WTC11 (cell line): ENCODE measurements around the gene SPATS2. TPM values are rescaled to one million over a fixed set of nuclear protein-coding genes. Genes with fewer than 3 reads are reported as not detected.

Source experiments
- ATAC-seq: fragments of 200-7000 bp; cut with Tn5 transposase; 2 replicates; pipeline ENCODE4 v1.10.0; 2021; ENCODE audit warnings: mild to moderate bottlenecking, moderate library complexity
- CTCF ChIA-PET: fragments of 300-600 bp; sonication (Branson Sonifier 250); formaldehyde crosslinking; loops from one replicate; lab custom pipeline; 2021; ENCODE audit warnings: antibody characterized with exemption; lab: Charles Lee
- POLR2A ChIA-PET: fragments of 350-600 bp; sonication (Branson Sonifier 250); formaldehyde crosslinking; loops from one replicate; lab custom pipeline; 2021; ENCODE audit warnings: antibody characterized with exemption; lab: Charles Lee
- DNase-seq: peaks from one replicate; pipeline ENCODE4 v3.0.0; 2021; ENCODE audit warnings: low spot score
- H3K27ac Mint-ChIP-seq: 2 replicates; pipeline ENCODE4 v1.8.0; 2021; ENCODE audit warnings: mixed read lengths
- H3K27me3 Mint-ChIP-seq: 2 replicates; pipeline ENCODE4 v1.8.0; 2021; ENCODE audit warnings: low read depth, mild to moderate bottlenecking, moderate library complexity, mixed read lengths
- H3K36me3 Mint-ChIP-seq: 2 replicates; pipeline ENCODE4 v1.8.0; 2021; ENCODE audit warnings: mixed read lengths
- H3K4me1 Mint-ChIP-seq: 2 replicates; pipeline ENCODE4 v1.8.0; 2022; ENCODE audit warnings: mixed read lengths
- H3K4me3 Mint-ChIP-seq: 2 replicates; pipeline ENCODE4 v1.8.0; 2021; ENCODE audit warnings: mild to moderate bottlenecking, moderate library complexity, mixed read lengths
- H3K9me3 Mint-ChIP-seq: 2 replicates; pipeline ENCODE4 v1.8.0; 2021; ENCODE audit warnings: mixed read lengths
- CBFB ChIP-seq: sonication (generic); formaldehyde crosslinking; IDR thresholded peaks from 2 replicates; pipeline ENCODE4 v1.8.1; 2022; ENCODE audit warnings: mild to moderate bottlenecking, low read depth, missing genetic modification reagents
- EMX1 ChIP-seq: fragments of 250-450 bp; sonication (Bioruptor Pico); IDR thresholded peaks from 2 replicates; pipeline ENCODE4 v1.8.0; 2021; ENCODE audit warnings: mild to moderate bottlenecking
- FOXJ3 ChIP-seq: sonication (generic); formaldehyde crosslinking; IDR thresholded peaks from 2 replicates; pipeline ENCODE4 v1.9.0; 2021; ENCODE audit warnings: missing genetic modification reagents, mild to moderate bottlenecking, borderline replicate concordance
- GABPB1 ChIP-seq: sonication (generic); formaldehyde crosslinking; IDR thresholded peaks from 2 replicates; pipeline ENCODE4 v1.8.1; 2023; ENCODE audit warnings: mild to moderate bottlenecking, missing genetic modification reagents
- IRF2 ChIP-seq: sonication (generic); formaldehyde crosslinking; IDR thresholded peaks from 2 replicates; pipeline ENCODE4 v1.8.0; 2022; ENCODE audit warnings: low read depth, missing genetic modification reagents, borderline replicate concordance
- JAZF1 ChIP-seq: fragments of 250-450 bp; sonication (Bioruptor Pico); IDR thresholded peaks from 2 replicates; pipeline ENCODE4 v1.9.0; 2021; ENCODE audit warnings: moderate library complexity, mild to moderate bottlenecking, inconsistent platforms
- NFATC4 ChIP-seq: fragments of 250-450 bp; sonication (Bioruptor Pico); IDR thresholded peaks from 2 replicates; pipeline ENCODE4 v1.9.0; 2021; ENCODE audit warnings: mild to moderate bottlenecking
- NFYB ChIP-seq: sonication (generic); formaldehyde crosslinking; conservative IDR thresholded peaks from 2 replicates; pipeline ENCODE4 v1.8.0; 2022; ENCODE audit warnings: low read depth, missing genetic modification reagents
- RELA ChIP-seq: sonication (generic); formaldehyde crosslinking; IDR thresholded peaks from 2 replicates; pipeline ENCODE4 v1.8.1; 2022; ENCODE audit warnings: missing genetic modification reagents, mild to moderate bottlenecking, borderline replicate concordance
- SOX15 ChIP-seq: fragments of 250-450 bp; sonication (Bioruptor Pico); IDR thresholded peaks from 2 replicates; pipeline ENCODE4 v1.9.0; 2021; ENCODE audit warnings: mild to moderate bottlenecking
- ZNF121 ChIP-seq: sonication (generic); formaldehyde crosslinking; IDR thresholded peaks from 2 replicates; pipeline ENCODE4 v1.8.0; 2023; ENCODE audit warnings: missing genetic modification reagents
- ZNF232 ChIP-seq: sonication (generic); formaldehyde crosslinking; IDR thresholded peaks from 2 replicates; pipeline ENCODE4 v1.8.0; 2022; ENCODE audit warnings: mild to moderate bottlenecking, missing genetic modification reagents
- ZNF317 ChIP-seq: sonication (generic); formaldehyde crosslinking; IDR thresholded peaks from 2 replicates; pipeline ENCODE4 v1.8.1; 2023; ENCODE audit warnings: low read depth, mild to moderate bottlenecking, moderate library complexity, missing genetic modification reagents, borderline replicate concordance
- ZNF423 ChIP-seq: fragments of 250-450 bp; sonication (Bioruptor Pico); IDR thresholded peaks from 2 replicates; pipeline ENCODE4 v2.1.2; 2022; ENCODE audit warnings: mild to moderate bottlenecking, moderate library complexity
- ZNF671 ChIP-seq: fragments of 250-450 bp; sonication (Bioruptor Pico); IDR thresholded peaks from 2 replicates; pipeline ENCODE4 v1.8.0; 2021; ENCODE audit warnings: mild to moderate bottlenecking
- total RNA-seq: library from RNA; stranded (reverse); gene quantifications from 3 replicates; pipeline ENCODE4 v1.2.3, GENCODE V29; 2021
- TF ChIP-seq, protein P1 (sequence below): sonication (generic); formaldehyde crosslinking; IDR thresholded peaks from 2 replicates; pipeline ENCODE4 v1.8.0; 2023; ENCODE audit warnings: missing genetic modification reagents
- TF ChIP-seq, protein P2 (sequence below): fragments of 250-450 bp; sonication (Bioruptor Pico); IDR thresholded peaks from 2 replicates; pipeline ENCODE4 v1.9.0; 2021; ENCODE audit warnings: moderate library complexity, mild to moderate bottlenecking, inconsistent platforms, borderline replicate concordance
- TF ChIP-seq, protein P3 (sequence below): sonication (generic); formaldehyde crosslinking; IDR thresholded peaks from 2 replicates; pipeline ENCODE4 v1.8.0; 2022; ENCODE audit warnings: missing genetic modification reagents
- TF ChIP-seq, protein P4 (sequence below): sonication (generic); formaldehyde crosslinking; conservative IDR thresholded peaks from 2 replicates; pipeline ENCODE4 v1.8.1; 2023; ENCODE audit warnings: mild to moderate bottlenecking, low read depth, missing genetic modification reagents, moderate library complexity
- TF ChIP-seq, protein P5 (sequence below): sonication (generic); formaldehyde crosslinking; conservative IDR thresholded peaks from 2 replicates; pipeline ENCODE4 v1.8.1; 2022; ENCODE audit warnings: mild to moderate bottlenecking, missing genetic modification reagents
- TF ChIP-seq, protein P6 (sequence below): fragments of 250-450 bp; sonication (Bioruptor Pico); conservative IDR thresholded peaks from 2 replicates; pipeline ENCODE4 v1.9.0; 2021; ENCODE audit warnings: mild to moderate bottlenecking

SPATS2 gene
- total RNA-seq, 1 experiment from 2014 or later = 25.9 TPM

DNA sequence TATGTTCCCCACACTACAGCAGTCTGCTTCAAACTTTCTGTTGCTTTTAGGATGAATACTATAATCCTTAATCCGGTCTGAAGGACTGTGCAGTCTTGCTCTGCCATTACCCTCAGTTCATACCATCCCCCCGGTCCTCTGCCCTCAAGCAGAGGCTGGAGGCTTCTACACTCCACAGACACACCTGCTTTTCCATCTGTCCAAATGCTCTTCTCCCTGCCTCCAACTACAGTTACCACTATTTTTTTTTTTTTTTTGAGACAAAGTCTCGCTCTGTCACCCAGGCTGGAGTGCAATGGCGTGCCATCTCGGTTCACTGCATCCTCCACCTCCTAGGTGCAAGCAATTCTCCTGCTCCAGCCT lies 152.3 kb downstream of the SPATS2 start:
- Mint-ChIP-seq H3K27ac (no peak overlapping the region), H3K36me3 (peaks cover 12% of the 10 kb centered on the region), H3K9me3 (no peaks in the 10 kb centered on the region), H3K4me1 (no peaks in the 10 kb centered on the region), H3K27me3 (no peaks in the 10 kb centered on the region), H3K4me3 (no peak overlapping the region)
- no peak for DNase-seq
- CTCF ChIA-PET = interaction anchor here (0.6 to 1.2 kb wide), 3 partner anchors 122 to 222 kb away, joined by 3 to 4 read pairs (median 3); no protein-coding TSS in a partner anchor
- POLR2A ChIA-PET = interaction anchor here (0.7 kb wide), 1 partner anchor 1129 kb away, joined by 7 read pairs; no protein-coding TSS in a partner anchor
- no peak for TF ChIP-seq ZNF121 (CRISPR knock-in tag)
- TF ChIP-seq, protein P1, sequence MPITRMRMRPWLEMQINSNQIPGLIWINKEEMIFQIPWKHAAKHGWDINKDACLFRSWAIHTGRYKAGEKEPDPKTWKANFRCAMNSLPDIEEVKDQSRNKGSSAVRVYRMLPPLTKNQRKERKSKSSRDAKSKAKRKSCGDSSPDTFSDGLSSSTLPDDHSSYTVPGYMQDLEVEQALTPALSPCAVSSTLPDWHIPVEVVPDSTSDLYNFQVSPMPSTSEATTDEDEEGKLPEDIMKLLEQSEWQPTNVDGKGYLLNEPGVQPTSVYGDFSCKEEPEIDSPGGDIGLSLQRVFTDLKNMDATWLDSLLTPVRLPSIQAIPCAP (CRISPR knock-in tag) = no peak
- TF ChIP-seq ZNF232 = no peak
- TF ChIP-seq NFATC4 (CRISPR knock-in tag) = no peak
- TF ChIP-seq ZNF423 = no peak
- no peak for TF ChIP-seq RELA (CRISPR knock-in tag)
- no peak for TF ChIP-seq ZNF317 (CRISPR knock-in tag)
- TF ChIP-seq, protein P2, sequence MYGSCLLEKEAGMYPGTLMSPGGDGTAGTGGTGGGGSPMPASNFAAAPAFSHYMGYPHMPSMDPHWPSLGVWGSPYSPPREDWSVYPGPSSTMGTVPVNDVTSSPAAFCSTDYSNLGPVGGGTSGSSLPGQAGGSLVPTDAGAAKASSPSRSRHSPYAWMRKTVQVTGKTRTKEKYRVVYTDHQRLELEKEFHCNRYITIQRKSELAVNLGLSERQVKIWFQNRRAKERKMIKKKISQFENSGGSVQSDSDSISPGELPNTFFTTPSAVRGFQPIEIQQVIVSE (CRISPR knock-in tag) = no peak
- TF ChIP-seq IRF2 = no peak
- TF ChIP-seq SOX15 (CRISPR knock-in tag) = no peak
- no peak for TF ChIP-seq GABPB1
- TF ChIP-seq ZNF671 = no peak
- ATAC-seq = no peak

DNA sequence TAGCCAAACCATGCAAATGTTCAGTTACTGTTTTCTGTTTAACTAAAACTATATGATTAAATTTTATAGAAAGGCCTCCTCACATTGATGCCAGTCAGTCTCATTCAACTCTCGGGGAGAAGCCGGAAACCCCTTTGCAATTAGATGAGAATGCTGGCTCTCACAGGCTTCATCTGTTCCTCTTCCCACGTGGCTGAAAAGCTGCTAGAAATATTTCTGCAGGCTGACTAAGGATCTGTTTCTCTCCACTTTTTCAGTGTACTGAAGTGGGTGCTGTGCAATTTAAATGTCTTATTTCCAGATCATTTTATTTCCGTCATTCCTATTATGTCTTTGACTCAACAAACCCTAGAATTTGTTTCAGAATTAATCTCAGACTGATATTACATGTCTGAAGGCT lies 154.1 kb downstream of the SPATS2 start:
- ATAC-seq (no peak), DNase-seq (no peak)
- Mint-ChIP-seq H3K27me3 (no peaks in the 10 kb centered on the region), H3K4me1 (no peaks in the 10 kb centered on the region), H3K36me3 (peaks cover 26% of the 10 kb centered on the region), H3K9me3 (no peaks in the 10 kb centered on the region), H3K27ac (no peak overlapping the region; the same call in 1 of the 2 replicates), H3K4me3 (no peak overlapping the region)
- TF ChIP-seq JAZF1 (CRISPR knock-in tag) (no peak), CBFB (CRISPR knock-in tag) (no peak), FOXJ3 (CRISPR knock-in tag) (no peak), NFYB (no peak), EMX1 (CRISPR knock-in tag) (no peak)
- TF ChIP-seq, protein P3, sequence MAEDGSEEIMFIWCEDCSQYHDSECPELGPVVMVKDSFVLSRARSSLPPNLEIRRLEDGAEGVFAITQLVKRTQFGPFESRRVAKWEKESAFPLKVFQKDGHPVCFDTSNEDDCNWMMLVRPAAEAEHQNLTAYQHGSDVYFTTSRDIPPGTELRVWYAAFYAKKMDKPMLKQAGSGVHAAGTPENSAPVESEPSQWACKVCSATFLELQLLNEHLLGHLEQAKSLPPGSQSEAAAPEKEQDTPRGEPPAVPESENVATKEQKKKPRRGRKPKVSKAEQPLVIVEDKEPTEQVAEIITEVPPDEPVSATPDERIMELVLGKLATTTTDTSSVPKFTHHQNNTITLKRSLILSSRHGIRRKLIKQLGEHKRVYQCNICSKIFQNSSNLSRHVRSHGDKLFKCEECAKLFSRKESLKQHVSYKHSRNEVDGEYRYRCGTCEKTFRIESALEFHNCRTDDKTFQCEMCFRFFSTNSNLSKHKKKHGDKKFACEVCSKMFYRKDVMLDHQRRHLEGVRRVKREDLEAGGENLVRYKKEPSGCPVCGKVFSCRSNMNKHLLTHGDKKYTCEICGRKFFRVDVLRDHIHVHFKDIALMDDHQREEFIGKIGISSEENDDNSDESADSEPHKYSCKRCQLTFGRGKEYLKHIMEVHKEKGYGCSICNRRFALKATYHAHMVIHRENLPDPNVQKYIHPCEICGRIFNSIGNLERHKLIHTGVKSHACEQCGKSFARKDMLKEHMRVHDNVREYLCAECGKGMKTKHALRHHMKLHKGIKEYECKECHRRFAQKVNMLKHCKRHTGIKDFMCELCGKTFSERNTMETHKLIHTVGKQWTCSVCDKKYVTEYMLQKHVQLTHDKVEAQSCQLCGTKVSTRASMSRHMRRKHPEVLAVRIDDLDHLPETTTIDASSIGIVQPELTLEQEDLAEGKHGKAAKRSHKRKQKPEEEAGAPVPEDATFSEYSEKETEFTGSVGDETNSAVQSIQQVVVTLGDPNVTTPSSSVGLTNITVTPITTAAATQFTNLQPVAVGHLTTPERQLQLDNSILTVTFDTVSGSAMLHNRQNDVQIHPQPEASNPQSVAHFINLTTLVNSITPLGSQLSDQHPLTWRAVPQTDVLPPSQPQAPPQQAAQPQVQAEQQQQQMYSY = no peak
- TF ChIP-seq, protein P1 (CRISPR knock-in tag) = no peak
- CTCF ChIA-PET = interaction anchor here (0.6 kb wide), 1 partner anchor 220 kb away, joined by 7 read pairs; the partner anchor contains the start of gene TMBIM6
- POLR2A ChIA-PET = no interaction called here

DNA sequence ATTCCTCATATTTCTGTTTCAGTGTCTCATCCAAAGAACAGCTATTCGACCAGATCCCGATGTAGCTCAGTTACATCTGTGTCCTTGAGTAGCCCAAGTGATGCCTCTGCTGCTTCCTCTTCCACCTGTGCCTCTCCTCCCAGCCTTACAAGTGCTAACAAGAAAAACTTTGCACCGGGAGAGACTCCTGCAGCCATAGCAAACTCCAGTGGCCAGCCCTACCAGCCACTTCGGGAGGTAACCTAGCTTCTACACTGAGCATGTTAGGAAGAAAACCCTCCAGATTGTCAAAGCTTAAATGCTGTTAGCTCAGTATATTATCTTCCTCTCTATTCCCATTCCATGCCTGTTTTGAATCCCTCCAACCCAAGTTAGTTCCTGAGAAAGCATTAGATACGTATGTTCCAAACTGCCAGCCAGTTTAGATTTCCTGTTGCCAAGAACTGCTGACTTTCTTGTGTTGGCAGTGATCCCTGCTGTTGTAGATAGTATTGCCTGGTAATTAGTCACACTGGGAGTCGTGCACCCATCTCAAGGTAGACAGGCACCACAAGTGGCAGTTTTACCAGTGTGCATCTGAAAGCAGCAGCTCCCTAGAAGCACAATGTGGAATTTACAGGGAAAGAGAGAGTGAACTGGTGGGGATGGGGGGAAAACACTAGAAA lies 157.5 kb downstream of the SPATS2 start:
- H3K4me3 Mint-ChIP-seq = no peak overlapping the region
- no peaks in the 10 kb centered on the region for H3K9me3 Mint-ChIP-seq
- H3K27me3 Mint-ChIP-seq = no peaks in the 10 kb centered on the region
- peaks cover 33% of the 10 kb centered on the region for H3K36me3 Mint-ChIP-seq
- CTCF ChIA-PET = interaction anchor here (0.8 to 1.2 kb wide), 3 partner anchors 11 to 168 kb away, joined by 3 to 4 read pairs (median 3); no protein-coding TSS in a partner anchor
- no peak for DNase-seq
- no peak for ATAC-seq
- peaks cover 8% of the 10 kb centered on the region for H3K4me1 Mint-ChIP-seq
- POLR2A ChIA-PET = no interaction called here
- no peak overlapping the region for H3K27ac Mint-ChIP-seq
- TF ChIP-seq, protein P4, sequence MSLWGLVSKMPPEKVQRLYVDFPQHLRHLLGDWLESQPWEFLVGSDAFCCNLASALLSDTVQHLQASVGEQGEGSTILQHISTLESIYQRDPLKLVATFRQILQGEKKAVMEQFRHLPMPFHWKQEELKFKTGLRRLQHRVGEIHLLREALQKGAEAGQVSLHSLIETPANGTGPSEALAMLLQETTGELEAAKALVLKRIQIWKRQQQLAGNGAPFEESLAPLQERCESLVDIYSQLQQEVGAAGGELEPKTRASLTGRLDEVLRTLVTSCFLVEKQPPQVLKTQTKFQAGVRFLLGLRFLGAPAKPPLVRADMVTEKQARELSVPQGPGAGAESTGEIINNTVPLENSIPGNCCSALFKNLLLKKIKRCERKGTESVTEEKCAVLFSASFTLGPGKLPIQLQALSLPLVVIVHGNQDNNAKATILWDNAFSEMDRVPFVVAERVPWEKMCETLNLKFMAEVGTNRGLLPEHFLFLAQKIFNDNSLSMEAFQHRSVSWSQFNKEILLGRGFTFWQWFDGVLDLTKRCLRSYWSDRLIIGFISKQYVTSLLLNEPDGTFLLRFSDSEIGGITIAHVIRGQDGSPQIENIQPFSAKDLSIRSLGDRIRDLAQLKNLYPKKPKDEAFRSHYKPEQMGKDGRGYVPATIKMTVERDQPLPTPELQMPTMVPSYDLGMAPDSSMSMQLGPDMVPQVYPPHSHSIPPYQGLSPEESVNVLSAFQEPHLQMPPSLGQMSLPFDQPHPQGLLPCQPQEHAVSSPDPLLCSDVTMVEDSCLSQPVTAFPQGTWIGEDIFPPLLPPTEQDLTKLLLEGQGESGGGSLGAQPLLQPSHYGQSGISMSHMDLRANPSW = no peak
- no peak for TF ChIP-seq JAZF1 (CRISPR knock-in tag)
- TF ChIP-seq, protein P5, sequence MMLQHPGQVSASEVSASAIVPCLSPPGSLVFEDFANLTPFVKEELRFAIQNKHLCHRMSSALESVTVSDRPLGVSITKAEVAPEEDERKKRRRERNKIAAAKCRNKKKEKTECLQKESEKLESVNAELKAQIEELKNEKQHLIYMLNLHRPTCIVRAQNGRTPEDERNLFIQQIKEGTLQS (CRISPR knock-in tag) = no peak
- no peak for TF ChIP-seq CBFB (CRISPR knock-in tag)
- TF ChIP-seq, protein P6, sequence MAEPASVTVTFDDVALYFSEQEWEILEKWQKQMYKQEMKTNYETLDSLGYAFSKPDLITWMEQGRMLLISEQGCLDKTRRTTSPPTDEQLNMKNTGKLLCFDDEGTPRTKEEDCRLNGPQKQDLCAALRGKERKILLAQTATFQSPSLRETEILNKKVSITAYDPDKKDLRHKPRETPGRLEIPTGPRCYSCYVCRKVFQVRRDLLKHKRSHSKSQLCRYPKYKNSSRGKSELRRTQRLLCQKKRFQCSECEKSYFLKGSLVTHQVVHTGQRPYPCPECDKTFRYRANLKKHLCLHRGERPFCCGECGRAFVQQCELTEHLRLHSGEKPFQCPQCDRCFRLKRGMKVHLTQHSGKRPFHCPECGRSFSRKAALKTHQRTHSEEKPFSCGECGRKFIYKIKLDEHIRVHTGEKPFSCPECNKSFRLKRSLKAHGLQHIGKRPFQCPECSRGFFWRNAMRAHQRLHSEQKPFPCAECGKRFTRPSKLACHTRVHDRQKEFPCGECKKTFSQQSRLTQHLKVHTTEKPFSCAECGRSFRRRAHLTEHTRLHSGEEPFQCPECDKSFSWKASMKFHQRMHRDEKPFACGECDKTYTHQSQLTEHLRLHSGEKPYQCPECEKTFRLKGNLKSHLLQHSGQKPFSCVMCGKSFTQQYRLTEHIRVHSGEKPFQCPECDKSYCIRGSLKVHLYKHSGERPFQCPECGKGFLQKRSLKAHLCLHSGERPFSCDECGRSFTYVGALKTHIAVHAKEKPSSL (CRISPR knock-in tag) = no peak
